ENCODE measurements around the gene RAB3C.

DNA sequence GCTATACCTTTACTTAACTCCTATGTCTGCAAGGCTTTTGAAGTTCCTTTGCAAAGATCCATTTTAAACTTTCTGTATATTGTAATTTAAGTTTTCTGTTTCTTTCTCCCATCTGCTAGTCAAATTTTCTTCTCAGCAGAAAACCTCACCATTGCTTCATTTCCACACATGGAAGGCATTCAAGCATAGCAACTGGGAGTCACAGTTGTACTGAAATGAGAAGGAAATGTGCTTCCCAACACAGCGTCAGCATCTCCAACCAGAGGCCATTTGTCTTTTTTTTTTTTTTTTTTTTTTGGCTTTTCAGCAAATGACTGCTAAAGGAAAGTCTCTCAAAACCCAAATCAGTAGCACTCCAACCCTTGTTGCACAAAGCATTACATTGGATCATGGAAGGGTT is 92.5 kb downstream of the RAB3C start:
- TF ChIP-seq CTCF (IDR thresholded peaks at IDR 0.05): no peak
- no peak for TF ChIP-seq POLR2A (IDR thresholded peaks at IDR 0.05)
